GM19240 (cell line): ENCODE data around the gene TOM1L1.

ENCODE experiments used
- DNase-seq: peaks from one replicate; pipeline ENCODE4 v3.0.0; 2011; ENCODE audit warnings: low spot score; ENCODE audit not compliant: insufficient read length

Gene TOM1L1

DNA sequence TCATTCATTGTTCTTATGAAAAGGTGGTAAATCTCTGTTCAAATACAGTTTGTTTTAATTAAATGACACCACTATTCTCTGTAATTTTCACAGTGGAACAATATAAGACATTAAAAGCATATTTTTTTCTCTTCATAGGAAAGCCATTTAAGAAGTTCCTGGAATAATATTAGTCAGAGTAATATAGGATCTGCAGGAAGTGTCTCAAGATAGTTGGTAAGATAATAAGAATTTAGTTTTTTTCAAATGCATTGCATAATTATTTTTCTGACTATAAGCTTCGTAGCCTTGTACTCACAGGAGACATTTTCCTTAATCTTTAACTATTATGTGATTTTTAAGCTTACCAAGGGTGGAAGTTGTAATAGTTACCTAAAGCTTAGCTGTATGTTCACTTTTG is 84.8 kb downstream of the TOM1L1 start:
- no peak for DNase-seq

- no peak for DNase-seq
Measured at GRCh38 chr17:54990118-54990517, 89.5 kb downstream of the TOM1L1 start.

- no peak for DNase-seq
Measured at GRCh38 chr17:54991567-54991966, 90.9 kb downstream of the TOM1L1 start.

DNA sequence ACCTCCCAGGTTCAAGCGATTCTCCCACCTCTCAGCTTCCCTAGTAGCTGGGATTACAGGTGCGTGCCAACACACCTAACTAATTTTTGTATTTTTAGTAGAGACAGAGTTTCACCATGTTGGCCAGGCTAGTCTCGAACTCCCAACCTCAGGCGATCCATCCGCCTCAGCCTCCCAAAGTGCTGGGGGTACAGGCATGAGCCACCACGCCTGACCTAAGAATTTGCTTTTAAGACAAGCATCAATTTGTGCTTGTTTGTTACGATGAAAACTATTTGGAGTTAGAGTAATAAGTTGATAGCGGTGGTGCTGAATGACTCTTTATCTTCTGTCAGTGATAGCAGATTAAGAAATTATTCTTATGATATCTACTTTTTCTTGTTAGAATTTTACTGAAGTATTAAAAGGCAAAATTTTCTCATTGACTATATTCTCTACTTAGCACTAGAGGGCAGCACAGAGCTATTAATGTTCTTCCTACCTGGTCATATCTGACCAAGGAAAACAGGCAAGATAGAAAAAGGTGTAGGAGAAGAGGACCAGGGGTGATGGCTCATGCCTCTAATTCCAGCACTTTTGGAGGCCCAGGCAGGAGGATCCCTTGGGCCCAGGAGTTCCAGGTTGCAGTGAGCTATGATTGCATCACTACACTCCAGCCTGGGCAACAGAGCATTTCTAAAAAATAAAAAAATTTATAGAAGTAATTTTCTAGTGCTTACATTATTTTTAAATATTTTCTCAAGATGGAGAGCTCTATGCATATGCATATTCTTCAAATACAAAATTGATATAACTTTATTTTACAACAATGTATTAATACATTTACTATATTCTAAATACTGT is 92.4 kb downstream of the TOM1L1 start:
- no peak for DNase-seq

- DNase-seq = no peak
Measured at GRCh38 chr17:54996441-54996840, 95.8 kb downstream of the TOM1L1 start.

GRCh38 chr17:55002458-55002857 is 101.8 kb downstream of the TOM1L1 start:
- DNase-seq = no peak

GRCh38 chr17:55004484-55004883 is 103.8 kb downstream of the TOM1L1 start:
- no peak for DNase-seq

DNA sequence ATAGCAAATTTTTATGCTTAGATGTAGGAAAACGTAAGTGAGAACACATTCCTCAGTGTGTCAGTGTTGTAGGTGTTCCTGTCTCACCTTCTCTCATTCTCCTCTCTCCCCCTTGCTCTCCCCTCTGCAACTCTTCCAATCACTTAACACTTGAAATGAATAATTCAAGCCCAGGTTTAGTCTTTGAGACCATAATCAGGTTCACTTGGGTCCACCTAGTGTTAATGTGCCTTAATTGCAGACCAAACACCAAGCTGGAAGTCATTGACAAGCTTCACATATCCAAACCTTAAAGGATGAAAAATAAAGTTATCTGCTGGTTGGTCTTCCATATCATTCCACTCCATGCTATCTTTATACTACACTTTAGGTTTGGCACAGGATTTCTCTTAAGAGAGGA is 104.9 kb downstream of the TOM1L1 start:
- DNase-seq = no peak
